OCI-LY1 (cell line): Measurements from ENCODE around the gene PRSS38.

Experiments
- EZH2 ChIP-seq: fragments of 200-600 bp; sonication (generic), shearing (Covaris generic); IDR thresholded peaks from 2 replicates; pipeline ENCODE4 v1.8.0; 2017; ENCODE audit warnings: borderline replicate concordance, mixed run types, mild to moderate bottlenecking, antibody characterized with exemption, low read length, moderate library complexity, mixed read lengths
- TF ChIP-seq, protein P1 (sequence below): fragments of 200-600 bp; sonication (generic), shearing (Covaris generic); IDR thresholded peaks from 2 replicates; pipeline ENCODE4 v1.5.1; 2017; ENCODE audit warnings: mild to moderate bottlenecking, antibody characterized with exemption, low read length, moderate library complexity, mixed read lengths

DNA sequence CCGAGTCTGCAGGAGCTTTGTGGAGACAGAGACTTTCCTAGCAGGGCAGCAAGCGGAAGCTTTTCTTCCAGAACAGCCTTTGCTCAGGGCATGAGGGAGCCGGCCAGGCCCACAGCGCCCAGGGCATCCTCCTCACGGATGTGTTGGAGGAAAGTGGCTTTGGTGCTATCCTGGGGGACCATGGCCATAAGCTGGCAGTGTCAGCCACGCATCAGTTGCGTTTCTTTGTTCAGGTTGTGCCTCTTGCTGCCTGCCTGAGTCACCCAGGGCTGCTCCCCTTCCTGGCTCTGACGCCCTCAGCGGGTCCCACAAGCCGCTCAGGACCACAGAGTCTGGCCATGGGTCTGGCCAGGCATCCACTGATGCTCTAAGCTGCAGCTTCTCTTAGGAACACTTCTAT, 39.6 kb upstream of the PRSS38 start:
- TF ChIP-seq, protein P1, sequence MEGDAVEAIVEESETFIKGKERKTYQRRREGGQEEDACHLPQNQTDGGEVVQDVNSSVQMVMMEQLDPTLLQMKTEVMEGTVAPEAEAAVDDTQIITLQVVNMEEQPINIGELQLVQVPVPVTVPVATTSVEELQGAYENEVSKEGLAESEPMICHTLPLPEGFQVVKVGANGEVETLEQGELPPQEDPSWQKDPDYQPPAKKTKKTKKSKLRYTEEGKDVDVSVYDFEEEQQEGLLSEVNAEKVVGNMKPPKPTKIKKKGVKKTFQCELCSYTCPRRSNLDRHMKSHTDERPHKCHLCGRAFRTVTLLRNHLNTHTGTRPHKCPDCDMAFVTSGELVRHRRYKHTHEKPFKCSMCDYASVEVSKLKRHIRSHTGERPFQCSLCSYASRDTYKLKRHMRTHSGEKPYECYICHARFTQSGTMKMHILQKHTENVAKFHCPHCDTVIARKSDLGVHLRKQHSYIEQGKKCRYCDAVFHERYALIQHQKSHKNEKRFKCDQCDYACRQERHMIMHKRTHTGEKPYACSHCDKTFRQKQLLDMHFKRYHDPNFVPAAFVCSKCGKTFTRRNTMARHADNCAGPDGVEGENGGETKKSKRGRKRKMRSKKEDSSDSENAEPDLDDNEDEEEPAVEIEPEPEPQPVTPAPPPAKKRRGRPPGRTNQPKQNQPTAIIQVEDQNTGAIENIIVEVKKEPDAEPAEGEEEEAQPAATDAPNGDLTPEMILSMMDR = no peak
- TF ChIP-seq EZH2 = no peak
